Esophagus (tissue), 2 donors: ENCODE results near the gene DCLK1. TPM values are rescaled to one million over a fixed set of nuclear protein-coding genes. Genes with fewer than 3 reads are reported as not detected.

Experiments used
- H3K27ac ChIP-seq, 2 donors: one replicate each; pipeline ENCODE4 v1.5.1; 2013; ENCODE audit warnings: low read depth in 2 of 2, mild to moderate bottlenecking in 2 of 2, inconsistent platforms in 1 of 2, low read length in 1 of 2, moderate library complexity in 1 of 2
- H3K27me3 ChIP-seq, 2 donors: one replicate each; pipeline ENCODE4 v1.6.1; 2013; ENCODE audit warnings: low read length in 2 of 2, control low read depth in 1 of 2, mild to moderate bottlenecking in 1 of 2; ENCODE audit not compliant: insufficient read depth in 2 of 2, control insufficient read depth in 1 of 2
- H3K36me3 ChIP-seq, 2 donors: one replicate each; pipeline ENCODE4 v1.6.1; 2013; ENCODE audit warnings: low read length in 1 of 2; ENCODE audit not compliant: control insufficient read depth in 2 of 2, insufficient read depth in 2 of 2
- H3K4me1 ChIP-seq, 2 donors: one replicate each; pipeline ENCODE4 v1.6.1; 2013; ENCODE audit warnings: low read length in 1 of 2; ENCODE audit not compliant: control insufficient read depth in 2 of 2, insufficient read depth in 2 of 2
- H3K4me3 ChIP-seq, 2 donors: one replicate each; pipeline ENCODE4 v1.5.1; 2013; ENCODE audit warnings: low read length in 2 of 2, mild to moderate bottlenecking in 2 of 2, low read depth in 1 of 2, moderate library complexity in 1 of 2
- H3K9me3 ChIP-seq, 2 donors: one replicate each; pipeline ENCODE4 v1.6.1; 2013; ENCODE audit warnings: mild to moderate bottlenecking in 2 of 2, low read depth in 1 of 2, low read length in 1 of 2, moderate library complexity in 1 of 2; ENCODE audit not compliant: control insufficient read depth in 2 of 2, insufficient read depth in 1 of 2
- WGBS, 2 donors: extraction: QIAGEN DNeasy Blood & Tissue Kit; methylation state at CpG; one replicate each; pipeline ENCODE4 v1.1.7; 2013; 5-methylcytosine and 5-hydroxymethylcytosine counted together
- polyA plus RNA-seq, 2 donors: library from polyadenylated mRNA; stranded (reverse); fragments of 200-250 nt; gene quantifications; one replicate each; pipeline ENCODE4 v1.2.3, GENCODE V29; 2013
- donor health status: healthy with polysubstance abuse.
- donor health status: Bipolar disorder and iron deficiency.

Gene DCLK1
- polyA plus RNA-seq, 2 donors, result 0.47 to 0.75 TPM

DNA sequence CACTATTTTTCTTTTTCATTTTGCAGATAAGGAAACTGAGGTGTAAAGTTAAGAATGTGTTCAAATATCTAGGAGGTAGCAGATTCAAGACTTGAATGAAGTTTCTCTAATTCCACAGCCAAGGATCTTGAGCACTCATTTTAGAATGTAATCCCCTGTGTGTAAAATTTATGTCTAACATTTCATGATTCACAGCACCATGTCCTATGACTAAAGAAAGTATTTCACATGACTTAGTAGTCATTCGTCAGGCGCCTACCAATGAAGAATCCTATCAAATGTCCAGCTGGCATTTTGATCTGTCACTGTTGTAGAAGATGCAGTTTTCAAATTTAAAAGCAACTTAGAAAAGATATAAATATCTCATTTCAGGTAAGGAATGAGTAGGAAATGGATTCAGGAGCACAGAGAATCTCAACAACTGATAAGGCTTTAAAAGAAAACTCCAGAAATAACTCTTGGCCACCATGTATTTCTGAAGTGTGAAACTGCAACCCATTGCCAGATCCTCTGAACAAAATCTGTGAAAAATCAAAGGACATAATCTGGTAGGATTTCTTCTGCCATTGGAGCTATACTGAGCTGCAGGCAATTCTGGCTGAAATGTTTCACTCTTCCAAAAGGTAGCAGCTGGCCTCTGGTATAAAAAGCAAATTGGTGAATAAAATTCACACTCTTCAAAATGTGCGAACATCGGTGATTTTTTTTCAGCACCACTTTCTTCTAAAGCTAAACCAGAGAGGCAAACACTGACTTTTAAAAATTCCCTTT lies 92.2 kb downstream of the DCLK1 start:
- no peak overlapping the region for H3K27ac ChIP-seq
- H3K4me1 ChIP-seq, result no peaks in the 10 kb centered on the region
- WGBS, 2 donors, result 83 to 88% methylated on average over 4 of the region's 4 CpGs
- H3K36me3 ChIP-seq, result no peaks in the 10 kb centered on the region
- H3K27me3 ChIP-seq, result no peaks in the 10 kb centered on the region
- no peaks in the 10 kb centered on the region for H3K9me3 ChIP-seq
- H3K4me3 ChIP-seq, result no peak overlapping the region

- WGBS, 2 donors, result 88 to 89% methylated on average over 4 of the region's 4 CpGs
- Histone ChIP-seq H3K4me3 (no peak overlapping the region), H3K9me3 (no peaks in the 10 kb centered on the region), H3K27ac (no peak overlapping the region), H3K27me3 (no peaks in the 10 kb centered on the region), H3K36me3 (no peaks in the 10 kb centered on the region), H3K4me1 (no peaks in the 10 kb centered on the region)
Observed at GRCh38 chr13:36033035-36033434, 98.1 kb downstream of the DCLK1 start.

DNA sequence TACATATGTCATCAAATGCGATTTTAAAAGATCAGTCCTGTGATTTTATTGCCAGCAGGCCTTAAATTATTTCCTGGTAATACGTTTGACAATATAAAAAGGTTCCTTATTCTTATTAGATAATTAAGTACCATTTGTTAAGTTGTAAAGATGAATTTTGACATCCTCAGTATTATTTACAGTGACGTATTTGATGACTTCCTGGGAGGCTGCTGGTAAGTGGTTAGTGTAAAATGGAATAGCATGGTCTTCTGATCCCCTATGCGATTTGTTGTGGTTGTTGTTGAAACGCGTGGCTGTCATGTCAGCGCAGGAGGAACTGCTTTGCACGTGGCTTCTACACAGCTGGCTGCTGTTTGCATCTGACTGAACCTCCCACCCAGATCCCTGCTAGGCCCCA lies 99.7 kb downstream of the DCLK1 start:
- 49 to 61% methylated on average over 8 of the region's 8 CpGs for WGBS, 2 donors

DNA sequence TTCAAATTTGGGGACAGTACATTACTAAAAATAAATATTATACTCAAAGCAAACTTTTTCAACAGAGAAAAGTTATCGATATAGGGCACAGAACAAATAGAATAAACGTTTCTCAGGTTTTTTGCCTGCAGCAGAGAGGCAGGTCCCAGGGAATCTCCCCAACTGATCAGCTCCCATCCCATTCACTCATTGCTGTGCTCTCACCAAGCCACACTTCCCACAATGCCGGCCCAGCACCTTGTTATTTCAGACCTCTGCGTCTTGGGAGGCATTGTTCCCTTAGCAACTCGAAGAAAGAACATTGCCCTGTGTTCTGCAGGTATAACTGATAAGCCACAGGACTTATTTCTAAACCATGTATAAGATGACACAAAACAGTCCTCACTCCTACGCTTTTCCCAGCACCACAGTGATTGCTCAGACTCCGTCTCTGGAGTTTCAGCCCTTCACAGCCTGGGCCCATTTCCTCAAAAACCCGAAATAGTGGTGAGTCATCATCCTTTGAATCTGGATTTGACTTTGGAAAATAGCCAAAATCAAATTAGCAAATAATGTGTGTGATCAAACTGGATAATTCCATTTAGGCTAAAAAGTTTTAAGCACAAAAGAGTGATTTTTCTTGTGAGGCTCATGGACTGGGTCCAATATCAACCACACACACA lies 100.4 kb downstream of the DCLK1 start:
- H3K9me3 ChIP-seq, result no peaks in the 10 kb centered on the region
- H3K4me3 ChIP-seq, result no peak overlapping the region
- no peaks in the 10 kb centered on the region for H3K36me3 ChIP-seq
- WGBS, 2 donors, result 38 to 45% methylated on average over 8 of the region's 8 CpGs
- peak overlapping the region in 1 of 2 donors; percentile 48 for H3K27ac ChIP-seq
- H3K4me1 ChIP-seq, result no peaks in the 10 kb centered on the region
- no peaks in the 10 kb centered on the region for H3K27me3 ChIP-seq

More for the DNA sequence above, 99.7 kb downstream of the DCLK1 start:
- Histone ChIP-seq H3K36me3 (no peaks in the 10 kb centered on the region), H3K27me3 (no peaks in the 10 kb centered on the region), H3K4me3 (no peak overlapping the region), H3K27ac (no peak overlapping the region), H3K4me1 (no peaks in the 10 kb centered on the region), H3K9me3 (no peaks in the 10 kb centered on the region)

GRCh38 chr13:36029166-36029565 lies 102.0 kb downstream of the DCLK1 start:
- no peaks in the 10 kb centered on the region for H3K4me1 ChIP-seq
- H3K27me3 ChIP-seq, result no peaks in the 10 kb centered on the region
- WGBS, 2 donors, result 76 to 80% methylated on average over 6 of the region's 6 CpGs
- H3K4me3 ChIP-seq, result no peak overlapping the region
- H3K9me3 ChIP-seq, result no peaks in the 10 kb centered on the region
- no peak overlapping the region for H3K27ac ChIP-seq
- no peaks in the 10 kb centered on the region for H3K36me3 ChIP-seq

- Histone ChIP-seq H3K36me3 (no peaks in the 10 kb centered on the region), H3K4me1 (no peaks in the 10 kb centered on the region), H3K27me3 (no peaks in the 10 kb centered on the region), H3K9me3 (no peaks in the 10 kb centered on the region), H3K4me3 (no peak overlapping the region), H3K27ac (no peak overlapping the region)
- 82 to 84% methylated on average over 6 of the region's 6 CpGs for WGBS, 2 donors
Observed at GRCh38 chr13:36028359-36029025, 102.7 kb downstream of the DCLK1 start.

DNA sequence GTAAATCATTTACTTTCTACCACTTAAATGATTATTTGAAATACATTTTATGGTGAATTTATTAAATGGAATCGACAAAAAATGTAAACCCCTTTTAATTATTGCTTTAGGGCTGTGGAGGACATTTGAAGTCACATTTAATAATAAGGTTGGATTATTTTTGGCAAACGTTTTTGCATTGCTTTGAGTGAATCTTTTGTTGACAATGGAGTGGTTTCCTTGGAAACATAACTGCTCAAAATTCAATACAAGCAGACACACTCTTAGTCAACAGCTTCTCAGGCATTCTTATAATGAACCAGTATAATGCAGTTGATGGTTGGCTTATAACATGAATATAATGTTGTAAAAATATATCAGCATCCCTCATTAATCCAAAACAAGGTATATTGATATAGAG lies 104.7 kb downstream of the DCLK1 start:
- WGBS, 2 donors, result 24 to 31% methylated on average over 2 of the region's 2 CpGs

DNA sequence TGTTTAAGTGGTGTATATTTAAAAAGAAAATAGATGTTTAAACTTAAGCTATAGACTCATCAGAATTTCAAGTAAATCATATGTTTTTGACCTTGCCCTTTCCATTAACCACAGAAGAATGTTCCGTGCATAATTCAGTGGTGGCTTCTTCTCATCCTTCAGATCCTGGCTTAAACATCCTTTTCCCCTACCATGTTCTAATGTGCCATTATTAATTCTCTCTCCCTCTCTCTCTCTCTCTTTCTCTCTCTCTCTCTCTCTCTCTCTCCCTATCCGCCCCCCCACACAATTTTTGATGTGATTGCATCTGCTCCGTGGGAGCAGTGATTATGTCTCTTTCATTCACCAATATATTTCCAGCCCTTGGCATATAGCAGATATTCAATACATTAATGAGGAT lies 116.4 kb downstream of the DCLK1 start:
- WGBS, 2 donors, result 82 to 83% methylated on average over 3 of the region's 3 CpGs
- no peak overlapping the region for H3K4me3 ChIP-seq
- H3K27ac ChIP-seq, result no peak overlapping the region
- no peaks in the 10 kb centered on the region for H3K9me3 ChIP-seq
- H3K36me3 ChIP-seq, result no peaks in the 10 kb centered on the region
- H3K4me1 ChIP-seq, result no peaks in the 10 kb centered on the region
- no peaks in the 10 kb centered on the region for H3K27me3 ChIP-seq

More for the DNA sequence above, 104.7 kb downstream of the DCLK1 start:
- H3K36me3 ChIP-seq, result no peaks in the 10 kb centered on the region
- H3K27ac ChIP-seq, result no peak overlapping the region
- no peaks in the 10 kb centered on the region for H3K27me3 ChIP-seq
- no peak overlapping the region for H3K4me3 ChIP-seq
- H3K9me3 ChIP-seq, result no peaks in the 10 kb centered on the region
- no peaks in the 10 kb centered on the region for H3K4me1 ChIP-seq

DNA sequence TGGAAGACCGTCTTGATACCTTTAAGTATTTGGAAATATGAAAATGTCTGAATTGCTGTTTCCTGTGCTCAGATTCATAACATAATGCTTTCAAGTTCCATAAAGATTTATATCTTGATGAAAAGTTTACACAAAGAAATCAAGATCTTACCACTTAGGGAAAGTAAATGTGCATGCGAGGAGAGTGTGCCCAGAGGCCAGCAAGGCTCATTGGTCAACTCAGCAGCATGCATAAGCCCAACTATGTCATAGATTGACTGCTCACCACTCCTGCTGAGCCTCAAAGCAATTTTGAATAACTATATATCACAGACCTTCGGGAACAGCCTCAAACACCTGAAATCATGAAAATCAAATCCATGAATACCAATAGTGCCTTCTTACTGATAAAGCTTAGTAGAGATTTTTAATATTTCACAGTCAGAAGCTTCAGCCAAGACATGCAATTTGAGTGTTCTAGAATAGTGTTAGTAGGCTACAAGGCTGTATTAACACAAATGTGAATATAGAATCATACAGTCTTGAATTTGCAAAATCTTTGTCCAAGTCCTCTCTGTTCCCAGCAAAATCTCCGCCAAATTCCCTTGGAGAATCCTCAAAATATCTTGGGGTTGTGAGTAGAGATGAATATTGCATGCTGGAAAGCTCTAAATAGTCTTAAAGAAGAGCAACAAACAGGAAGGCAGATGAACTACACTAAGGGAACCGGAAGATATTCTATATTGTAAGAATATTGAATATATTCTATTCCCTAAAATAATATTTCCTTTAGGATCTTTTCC lies 124.1 kb downstream of the DCLK1 start:
- H3K4me3 ChIP-seq, result no peak overlapping the region
- H3K27ac ChIP-seq, result no peak overlapping the region
- no peaks in the 10 kb centered on the region for H3K27me3 ChIP-seq
- WGBS, 2 donors, result 69% methylated on average over 5 of the region's 5 CpGs
- H3K4me1 ChIP-seq, result no peaks in the 10 kb centered on the region
- no peaks in the 10 kb centered on the region for H3K36me3 ChIP-seq
- no peaks in the 10 kb centered on the region for H3K9me3 ChIP-seq
